NCI-H2081 (cell line): ENCODE results near the gene MYRF.

Experiments used
- DNase-seq, 2 experiments: peaks; one replicate each; lab custom pipeline; 2025; lab: John Stamatoyannopoulos, UW

MYRF gene

DNA sequence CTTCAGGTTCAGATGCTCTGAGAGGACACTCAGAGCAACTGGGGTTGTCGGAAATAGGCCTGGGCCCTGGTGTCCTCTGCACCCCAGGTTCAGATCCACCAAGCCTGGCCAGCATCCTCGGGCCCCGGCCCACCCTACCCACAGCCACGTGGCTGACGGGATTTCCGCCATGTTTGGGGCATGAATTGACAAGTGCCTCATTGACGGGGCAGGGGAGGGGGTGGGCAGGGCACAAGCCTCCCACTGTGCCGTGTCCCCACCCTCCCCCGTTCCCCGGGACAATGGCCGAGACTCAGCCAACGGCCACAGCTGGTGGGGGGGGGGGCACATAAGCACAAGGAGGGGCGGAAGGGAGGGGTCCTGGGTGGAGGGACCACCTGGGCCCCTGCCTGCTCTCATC lies 8.5 kb downstream of the MYRF start:
- DNase-seq = no peak

DNA sequence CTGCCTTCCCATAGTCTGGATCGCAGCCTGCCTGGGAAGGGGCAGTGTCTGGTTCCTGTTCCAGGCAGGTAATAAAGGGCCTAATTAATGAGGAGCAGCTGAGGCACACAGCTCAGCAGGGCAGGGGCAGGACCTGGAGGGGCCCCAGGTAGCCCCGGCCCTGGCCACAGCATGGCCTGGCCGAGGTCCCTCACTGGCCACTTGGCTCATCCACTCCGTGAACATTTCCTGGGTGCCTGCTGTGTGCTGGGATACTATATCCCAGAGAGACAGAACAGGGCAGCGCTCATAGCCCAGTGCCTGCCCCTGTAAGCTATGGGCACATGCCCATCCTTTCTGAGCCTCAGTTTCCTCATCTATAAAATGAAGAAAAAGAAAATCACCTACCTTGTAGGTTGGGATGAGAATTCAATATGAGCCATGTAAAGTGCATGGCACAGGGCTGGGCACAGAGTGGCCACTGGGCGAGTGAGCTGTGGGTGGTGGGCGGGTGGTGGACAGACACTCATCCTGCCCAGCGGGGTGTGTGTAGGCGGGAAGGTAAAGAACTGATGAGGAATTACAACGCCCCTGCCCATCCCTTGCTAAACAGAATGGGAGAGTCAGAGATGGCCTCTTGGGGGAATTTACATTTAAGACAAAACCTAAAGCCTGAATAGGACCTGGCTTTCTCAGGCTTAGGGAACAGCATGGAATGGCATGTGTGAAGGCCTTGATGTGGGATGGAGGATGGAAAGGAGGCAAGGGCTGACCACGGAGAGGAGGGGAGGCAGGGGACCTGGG lies 9.2 kb downstream of the MYRF start:
- DNase-seq = no peak

DNA sequence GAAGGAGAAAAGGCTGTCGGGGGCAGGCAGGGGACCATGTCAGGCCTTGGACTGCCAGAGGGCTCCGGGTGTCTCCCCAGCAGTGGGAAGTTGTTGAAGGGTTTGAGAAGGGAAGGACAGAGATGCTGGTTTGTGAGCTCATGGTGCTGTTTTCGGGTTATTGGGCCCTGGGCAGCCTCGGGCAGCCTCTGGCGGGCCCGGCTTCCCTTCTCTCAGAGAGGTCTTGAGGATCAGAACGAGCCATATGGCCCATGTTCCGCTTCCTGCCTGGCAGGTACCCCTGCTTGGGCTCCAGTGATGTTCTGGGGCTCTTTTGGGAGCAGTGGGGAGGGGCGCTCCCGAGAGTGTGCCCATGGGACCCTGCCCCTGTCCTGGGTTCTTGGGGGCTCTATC lies 9.8 kb downstream of the MYRF start:
- DNase-seq = no peak

DNA sequence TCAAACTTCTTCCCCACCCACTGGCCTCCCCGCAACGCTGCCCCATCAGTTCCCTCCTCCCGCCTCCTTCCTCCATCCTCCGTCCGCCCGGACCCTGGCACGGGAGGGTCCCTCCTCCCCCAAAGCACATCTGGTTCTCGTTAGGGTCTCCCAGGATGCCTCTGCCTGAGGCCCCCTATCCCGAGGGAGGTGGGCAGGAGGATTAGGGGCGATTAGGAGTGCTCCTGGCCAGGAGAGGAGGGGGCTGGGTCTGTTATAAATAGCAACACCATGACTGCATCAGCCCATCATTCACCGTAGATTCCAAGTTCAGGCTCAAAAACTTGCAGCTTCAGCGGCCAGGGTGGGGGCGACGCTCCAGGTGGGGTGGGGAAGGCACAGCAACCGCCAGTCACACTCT lies 10.4 kb downstream of the MYRF start:
- no peak for DNase-seq

DNA sequence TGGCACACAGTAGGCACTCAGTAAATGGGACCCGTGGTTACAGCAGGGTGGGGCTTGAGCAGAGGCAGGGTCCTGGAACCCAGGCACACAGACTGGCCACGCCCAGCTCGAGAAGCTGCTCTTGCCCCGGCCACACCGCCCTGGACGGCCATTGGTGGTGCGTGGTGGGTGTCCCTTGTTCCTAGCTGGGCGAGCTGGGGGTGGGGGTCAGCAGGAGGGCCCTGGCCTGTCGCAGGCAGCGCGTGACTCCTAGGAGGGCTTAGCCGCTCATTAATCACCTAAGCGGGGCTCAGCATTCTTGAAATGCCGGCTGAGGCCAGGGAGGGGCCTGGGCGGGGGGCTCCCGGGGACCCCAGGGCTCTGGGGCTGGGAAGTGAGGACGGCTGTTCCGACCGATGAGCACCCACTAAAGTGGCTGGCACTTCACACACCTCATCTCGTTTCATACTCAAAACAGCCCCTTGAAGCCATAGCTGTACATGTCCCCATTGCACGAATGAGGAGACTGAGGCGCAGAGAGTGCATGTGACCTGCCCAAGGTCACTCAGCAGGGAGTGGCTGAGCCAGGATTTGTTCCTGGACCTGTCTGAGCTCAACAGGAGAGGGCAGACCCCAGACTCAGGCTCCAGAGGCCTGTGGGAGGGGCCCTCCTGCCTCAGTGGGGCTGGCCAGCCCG lies 11.6 kb downstream of the MYRF start:
- DNase-seq = no peak

DNA sequence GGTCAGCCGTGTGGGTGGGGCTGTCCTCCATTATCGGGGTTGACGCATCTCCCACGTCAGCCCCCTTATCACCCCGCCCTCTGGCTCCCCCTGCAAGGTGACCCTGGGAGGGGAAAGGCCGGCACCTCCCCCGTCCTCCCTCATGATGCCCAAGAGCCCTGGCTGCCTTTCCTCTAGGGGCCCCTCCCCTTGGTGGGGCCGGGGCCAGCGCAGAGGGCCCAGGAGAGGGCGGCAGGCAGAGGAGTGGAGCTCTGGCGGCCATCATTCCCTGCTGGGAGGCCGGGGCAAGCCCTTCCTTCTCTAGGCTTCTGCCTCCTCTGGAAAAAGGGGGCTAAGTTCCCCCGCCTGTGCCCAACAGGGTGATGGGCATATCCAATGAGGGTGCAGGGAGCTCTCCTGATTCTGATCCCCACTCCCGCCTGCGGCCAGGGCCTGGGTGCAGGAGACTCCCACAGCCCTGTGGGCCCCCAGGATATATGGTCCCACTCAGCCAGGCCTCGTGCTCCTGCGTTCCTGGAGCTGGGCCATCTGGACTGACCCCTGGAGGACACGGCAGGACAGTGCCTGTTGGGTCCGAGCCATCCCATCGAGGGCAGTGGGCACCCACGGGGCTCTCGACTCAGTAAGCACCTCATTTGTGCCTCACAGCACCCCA lies 12.3 kb downstream of the MYRF start:
- no peak for DNase-seq

DNA sequence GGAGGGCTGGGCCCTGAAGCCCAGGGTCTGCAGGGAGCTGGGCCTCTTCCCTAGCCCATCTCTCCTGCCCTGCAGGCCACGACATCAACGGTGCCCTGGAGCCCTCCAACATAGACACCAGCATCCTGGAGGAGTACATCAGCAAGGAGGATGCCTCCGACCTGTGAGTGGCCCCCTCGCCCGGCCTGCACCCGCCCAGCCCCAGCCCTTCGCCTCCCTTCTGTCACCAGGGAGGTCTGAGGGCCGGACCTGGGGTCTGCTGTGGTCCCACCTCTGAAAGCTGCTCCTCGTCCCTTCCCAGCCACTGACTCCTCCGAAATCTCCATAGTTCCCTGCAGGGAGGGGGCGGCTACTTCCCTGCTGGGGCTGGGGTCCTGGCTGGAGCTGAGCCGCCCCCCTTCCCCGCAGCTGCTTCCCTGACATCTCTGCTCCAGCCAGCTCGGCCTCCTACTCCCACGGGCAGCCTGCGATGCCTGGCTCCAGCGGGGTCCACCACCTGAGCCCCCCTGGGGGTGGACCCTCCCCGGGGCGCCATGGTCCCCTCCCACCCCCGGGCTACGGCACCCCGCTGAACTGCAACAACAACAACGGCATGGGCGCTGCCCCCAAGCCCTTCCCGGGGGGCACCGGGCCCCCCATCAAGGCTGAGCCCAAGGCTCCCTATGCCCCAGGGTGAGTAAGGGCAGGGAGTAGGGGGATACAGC lies 13.3 kb downstream of the MYRF start:
- DNase-seq = no peak

DNA sequence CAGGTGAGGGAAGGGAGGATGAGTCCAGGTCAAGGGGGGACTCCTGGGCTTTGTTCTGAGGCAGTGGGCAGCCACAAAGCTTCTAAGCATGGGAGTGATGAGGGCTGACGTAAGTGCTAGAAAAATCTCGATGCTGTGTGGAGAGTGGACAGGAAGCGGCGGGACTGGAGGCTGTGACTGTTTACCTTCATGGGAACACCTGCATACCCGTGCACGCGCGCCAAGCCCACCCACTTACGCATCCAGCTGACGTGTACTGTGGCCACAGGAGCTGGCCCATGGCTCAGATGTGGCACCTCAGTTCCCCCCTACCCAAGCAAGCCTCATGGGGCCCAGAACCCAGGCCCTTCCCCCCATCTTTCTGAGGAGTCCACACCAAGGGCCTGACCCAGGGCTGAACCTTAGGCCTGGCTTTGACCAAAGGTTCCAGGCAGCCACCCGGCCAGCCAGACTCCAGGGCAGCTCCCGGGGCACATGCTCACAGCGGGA lies 14.0 kb downstream of the MYRF start:
- no peak for DNase-seq

DNA sequence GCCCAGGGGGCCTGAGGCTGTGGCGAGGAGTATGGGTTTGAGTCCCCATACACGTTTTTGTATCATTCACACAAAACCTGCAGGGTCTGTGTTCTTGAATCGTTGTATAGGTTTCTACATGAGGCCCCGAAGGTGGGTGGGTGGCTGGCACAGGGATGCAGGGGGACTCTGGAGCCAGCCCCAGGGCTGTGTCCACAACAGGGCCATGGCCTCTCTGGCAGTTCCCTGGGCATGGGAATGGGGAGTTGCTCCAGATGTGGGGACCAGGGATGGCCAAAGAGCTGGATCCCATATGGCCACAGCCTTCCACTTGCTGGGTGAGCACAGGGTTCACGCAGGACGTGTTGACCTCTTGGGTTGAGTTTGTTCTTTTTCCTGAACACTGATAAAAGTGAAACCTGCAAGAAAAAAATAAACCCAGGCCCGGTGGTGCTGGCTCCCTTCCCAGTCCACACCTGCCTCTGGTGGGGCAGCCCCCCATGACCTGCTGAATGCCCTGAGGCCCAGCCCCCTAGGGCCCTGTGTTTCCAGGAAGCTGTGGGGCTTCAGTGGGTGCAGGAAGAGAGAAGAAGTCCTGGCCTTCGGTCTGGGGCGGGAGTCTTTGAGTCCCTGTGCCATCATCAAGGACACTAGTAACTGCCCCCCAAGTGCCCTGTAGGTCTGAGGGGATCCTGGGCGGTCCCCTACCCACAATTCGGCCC lies 16.1 kb downstream of the MYRF start:
- DNase-seq = no peak

DNA sequence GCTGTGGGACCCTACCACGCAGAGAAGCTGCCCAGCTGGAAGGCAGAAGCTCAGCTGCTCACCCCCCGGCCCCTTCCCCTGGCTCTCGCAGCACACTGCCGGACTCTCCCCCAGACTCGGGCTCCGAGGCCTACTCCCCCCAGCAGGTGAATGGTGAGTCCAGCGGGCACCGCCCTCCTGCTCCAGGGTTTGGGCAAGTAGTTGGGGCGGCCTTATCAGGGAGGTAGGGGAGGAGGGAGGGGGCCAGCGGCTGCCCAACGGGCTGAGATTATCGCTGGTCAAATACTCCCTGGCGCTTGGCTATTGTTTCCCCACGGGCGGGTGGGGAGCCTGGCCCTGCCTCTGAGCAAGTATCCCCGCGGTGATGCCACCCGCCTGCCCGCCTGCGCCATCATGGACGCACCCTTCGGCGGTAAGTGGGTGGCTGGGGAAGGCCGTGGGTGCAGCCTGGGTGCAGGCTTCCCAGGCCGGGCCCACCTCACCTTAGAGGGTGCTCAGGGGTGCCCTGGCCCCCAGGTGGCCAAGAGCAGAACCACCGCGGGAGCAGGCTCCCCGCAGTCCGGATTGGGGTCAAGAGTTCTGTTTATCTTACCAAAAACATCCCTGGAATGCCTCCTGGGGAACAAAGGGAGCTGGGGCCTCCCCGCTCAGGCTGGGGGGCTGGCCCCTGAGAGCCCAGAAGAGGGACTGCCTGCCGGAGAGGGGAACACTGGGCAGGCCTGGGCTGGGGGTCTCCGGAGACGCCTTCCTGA lies 16.9 kb downstream of the MYRF start:
- DNase-seq = no peak

DNA sequence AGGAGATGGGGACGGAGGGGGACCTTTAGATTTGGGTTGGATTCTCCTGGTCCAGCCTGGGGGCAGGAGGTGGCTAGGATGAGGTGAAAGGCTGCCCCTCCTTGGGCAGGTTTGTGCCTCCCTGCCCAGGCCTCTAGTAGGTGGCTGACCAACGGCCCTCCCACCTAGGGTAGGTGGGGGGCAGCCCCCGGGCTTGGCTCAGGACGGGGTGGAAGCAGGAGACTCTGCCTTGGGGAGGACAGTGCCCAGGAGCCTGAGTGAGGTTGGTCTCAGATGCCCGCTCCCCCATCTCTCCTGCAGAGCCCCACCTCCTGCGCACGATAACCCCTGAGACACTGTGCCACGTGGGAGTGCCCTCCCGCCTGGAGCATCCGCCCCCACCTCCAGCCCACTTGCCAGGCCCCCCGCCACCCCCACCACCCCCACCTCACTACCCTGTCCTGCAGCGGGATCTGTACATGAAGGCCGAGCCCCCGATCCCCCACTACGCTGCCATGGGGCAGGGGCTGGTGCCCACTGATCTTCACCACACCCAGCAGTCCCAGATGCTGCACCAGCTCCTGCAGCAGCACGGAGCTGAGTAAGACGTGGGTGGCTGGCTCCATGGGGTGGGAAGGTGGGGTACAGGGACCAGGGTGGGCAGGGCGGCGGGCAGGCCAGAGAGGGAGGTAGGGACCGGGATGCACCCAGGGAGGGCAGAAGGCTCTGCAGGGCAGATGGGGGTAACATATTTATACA lies 17.7 kb downstream of the MYRF start:
- DNase-seq = no peak

DNA sequence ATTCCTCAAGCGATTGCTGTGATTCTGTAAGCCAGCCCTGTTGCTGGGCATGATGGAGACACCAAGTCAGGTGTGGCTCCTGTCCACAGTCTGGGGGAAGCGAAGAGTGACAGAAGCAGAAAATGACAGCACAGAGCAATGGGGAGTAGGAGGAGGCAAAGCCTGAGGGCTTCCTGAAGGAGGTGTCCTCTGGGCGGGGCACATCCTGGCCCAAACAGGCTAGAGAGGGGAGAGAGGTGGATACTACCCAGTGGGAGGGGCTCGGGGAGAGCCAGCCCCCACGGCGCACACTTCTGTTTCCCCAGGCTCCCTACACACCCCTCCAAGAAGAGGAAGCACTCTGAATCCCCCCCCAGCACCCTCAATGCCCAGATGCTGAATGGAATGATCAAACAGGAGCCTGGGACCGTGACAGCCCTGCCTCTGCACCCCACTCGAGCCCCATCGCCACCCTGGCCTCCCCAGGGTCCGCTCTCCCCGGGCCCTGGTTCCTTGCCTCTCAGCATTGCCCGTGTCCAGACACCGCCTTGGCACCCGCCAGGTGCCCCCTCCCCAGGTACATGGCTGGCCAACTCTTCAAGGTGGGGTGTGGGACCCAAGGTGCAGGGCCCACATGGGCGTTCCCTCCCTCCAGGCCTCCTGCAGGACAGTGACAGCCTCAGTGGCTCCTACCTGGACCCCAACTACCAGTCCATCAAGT lies 18.9 kb downstream of the MYRF start:
- no peak for DNase-seq

DNA sequence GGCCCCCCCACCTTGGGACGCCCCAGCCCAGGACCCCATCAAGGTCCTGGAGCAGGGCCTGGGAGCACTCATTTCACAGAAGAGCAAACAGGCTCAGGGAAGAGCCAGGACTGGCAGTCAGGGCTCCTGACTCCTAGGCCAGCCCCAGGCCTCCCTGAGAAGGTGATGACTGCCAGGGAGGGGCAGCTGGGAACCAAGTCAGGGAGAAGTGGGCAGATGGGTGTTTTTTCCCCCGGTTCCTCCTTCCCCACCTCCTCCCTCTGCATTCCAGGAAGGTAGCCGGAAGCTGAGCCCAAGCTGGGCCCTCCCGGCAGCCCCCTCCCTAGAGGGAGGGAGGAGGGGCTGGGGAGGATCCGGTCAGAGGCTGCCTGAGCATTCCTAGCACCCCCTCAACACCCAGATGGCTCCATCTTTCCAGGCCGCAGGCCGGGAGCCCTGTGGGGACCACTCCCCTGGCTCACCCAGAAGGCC lies 19.6 kb downstream of the MYRF start:
- no peak for DNase-seq

DNA sequence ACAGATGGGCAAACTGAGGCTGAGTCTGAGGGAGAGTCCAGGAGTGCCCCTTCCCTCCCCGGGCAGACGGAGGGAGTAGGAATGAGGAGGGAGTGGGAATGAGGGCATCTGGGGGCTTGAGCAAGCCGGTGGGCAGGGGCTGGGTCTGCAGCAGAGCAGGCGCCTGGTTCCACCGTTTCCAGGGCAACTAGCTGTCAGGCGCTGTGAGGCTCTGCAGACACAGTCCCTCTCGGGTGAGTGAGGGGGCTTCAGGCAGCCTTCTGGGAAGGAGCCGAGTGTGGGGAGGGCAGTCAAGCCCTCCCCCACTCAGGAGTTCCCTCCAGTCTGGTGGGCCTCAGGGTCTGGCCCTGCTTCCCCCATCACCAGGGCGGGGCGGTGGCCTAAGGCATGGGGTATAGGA lies 20.9 kb downstream of the MYRF start:
- DNase-seq = no peak

DNA sequence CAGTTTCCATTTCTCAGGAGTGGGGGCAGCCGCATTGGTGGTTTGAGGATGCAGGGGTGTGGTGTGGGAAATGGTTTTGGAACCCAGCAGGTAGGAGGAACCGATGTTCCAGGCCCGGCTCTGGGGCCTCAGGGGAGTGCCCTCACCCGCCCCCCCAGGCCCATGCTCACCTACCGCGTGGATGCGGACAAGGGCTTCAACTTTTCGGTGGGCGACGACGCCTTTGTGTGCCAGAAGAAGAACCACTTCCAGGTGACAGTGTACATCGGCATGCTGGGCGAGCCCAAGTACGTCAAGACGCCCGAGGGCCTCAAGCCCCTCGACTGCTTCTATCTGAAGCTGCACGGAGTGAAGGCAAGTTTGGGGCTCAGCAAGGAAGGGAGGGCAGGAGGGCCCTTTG lies 21.4 kb downstream of the MYRF start:
- DNase-seq = no peak

DNA sequence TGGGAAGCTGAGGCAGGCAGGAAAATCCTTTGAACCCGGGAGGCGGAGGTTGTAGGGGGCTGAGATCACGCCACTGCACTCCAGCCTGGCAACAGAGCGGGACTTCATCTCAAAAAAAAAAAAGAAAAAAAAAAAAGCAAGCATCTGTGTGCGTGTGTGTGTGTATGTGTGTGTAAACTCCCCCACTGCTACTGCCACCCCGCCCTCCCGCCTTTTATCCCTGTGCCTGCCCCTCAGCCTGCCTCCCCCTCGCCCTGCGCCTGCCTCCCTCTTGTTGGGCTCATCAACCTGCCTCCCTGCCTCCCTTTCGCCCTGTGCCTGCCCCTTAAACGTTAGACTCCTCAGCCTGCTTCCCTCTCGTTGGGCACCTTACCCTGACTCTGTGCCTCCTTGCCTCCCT lies 22.0 kb downstream of the MYRF start:
- DNase-seq = no peak

DNA sequence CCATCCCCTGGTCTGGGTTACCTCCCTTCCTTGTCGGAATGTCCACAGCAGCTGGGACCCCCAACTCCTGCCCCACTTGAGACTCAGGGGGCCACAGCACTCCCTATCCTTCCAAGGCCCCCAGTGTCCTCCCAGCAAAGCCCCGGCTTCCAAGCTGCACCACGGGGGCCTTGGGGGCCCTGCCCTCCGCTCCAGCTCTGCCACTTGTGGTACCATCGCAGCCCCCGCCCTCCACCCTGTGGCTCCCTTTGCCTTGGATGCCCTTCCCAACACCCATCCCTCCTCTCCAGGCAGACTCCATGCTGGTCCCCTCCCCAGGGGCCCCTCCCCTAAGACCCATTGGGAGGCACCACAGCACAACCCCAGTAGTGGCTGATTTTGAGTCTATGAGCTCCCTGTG lies 22.7 kb downstream of the MYRF start:
- DNase-seq = no peak

DNA sequence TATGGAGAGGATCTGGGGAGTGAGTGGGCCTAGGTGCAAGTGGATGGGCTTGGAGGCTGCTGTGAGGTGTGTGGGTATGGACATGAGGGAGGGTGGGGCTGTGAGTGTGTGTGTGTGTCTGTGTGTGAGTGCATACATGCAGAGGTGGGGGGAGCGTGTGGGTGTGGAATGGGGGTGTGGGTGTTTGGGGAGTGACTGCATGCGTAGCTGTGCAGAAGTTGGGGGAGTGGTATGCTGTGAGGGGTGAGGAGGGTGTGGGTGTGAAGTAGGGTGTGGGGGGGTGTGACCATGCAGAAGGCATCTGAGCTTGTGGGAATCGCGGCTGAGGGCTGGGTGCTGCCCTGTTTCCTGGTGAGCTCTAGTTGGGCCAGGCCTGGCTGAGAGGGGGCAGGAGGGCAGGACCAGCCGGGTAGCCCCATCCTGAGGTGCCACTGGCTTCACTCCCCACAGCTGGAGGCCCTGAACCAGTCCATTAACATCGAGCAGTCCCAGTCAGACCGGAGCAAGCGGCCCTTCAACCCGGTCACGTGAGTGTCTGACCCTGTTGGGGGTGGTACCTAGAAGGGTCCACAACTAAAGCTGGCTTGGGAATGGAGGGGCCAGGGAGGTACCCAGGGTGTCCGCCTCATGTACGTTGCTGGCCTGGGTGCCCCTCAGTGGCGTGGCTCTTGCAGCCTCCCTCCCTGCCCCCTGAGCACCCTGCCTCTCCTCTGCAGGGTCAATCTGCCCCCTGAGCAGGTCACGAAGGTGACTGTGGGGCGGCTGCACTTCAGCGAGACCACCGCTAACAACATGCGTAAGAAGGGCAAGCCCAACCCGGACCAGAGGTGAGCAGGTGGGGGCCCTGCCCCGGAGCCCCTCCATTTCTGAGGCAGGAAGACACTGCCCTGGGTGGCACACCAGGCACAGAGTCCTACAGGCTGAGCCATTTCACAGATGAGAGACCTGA lies 23.4 kb downstream of the MYRF start:
- DNase-seq = no peak
